Kidney epithelial cell (primary cell): Measurements from ENCODE around the gene TBX18. TPM values are rescaled to one million over a fixed set of nuclear protein-coding genes. Genes with fewer than 3 reads are reported as not detected.
A peak's percentile ranks its signal among the peaks of the same experiment; 100 is the strongest.

Experiments
- DNase-seq: peaks from one replicate; pipeline ENCODE4 v3.0.0-alpha.2; 2010; ENCODE audit warnings: low read depth
- H3K27me3 ChIP-seq: 2 replicates; pipeline ENCODE4 v1.6.0; 2011; ENCODE audit warnings: low read length; ENCODE audit not compliant: control insufficient read depth, insufficient read depth
- H3K36me3 ChIP-seq: 2 replicates; pipeline ENCODE4 v1.5.1; 2011; ENCODE audit warnings: low read length; ENCODE audit not compliant: control insufficient read depth, insufficient read depth
- H3K4me3 ChIP-seq: 2 replicates; pipeline ENCODE4 v1.5.1; 2011; ENCODE audit warnings: low read depth, mild to moderate bottlenecking, control low read depth, low read length
- CTCF ChIP-seq: IDR thresholded peaks from 2 replicates; pipeline ENCODE4 v1.5.1; 2011; ENCODE audit warnings: mild to moderate bottlenecking, moderate library complexity, low read length, control low read depth, inconsistent platforms; ENCODE audit not compliant: insufficient read depth, poor library complexity, severe bottlenecking
- total RNA-seq: library from RNA; depleted of rRNA; stranded (reverse); fragments of >200 nt; gene quantifications from 2 replicates; pipeline ENCODE4 v1.2.3, GENCODE V29; 2015

Gene TBX18
- total RNA-seq, 1 donor from 2014 or later = 0.46 TPM

DNA sequence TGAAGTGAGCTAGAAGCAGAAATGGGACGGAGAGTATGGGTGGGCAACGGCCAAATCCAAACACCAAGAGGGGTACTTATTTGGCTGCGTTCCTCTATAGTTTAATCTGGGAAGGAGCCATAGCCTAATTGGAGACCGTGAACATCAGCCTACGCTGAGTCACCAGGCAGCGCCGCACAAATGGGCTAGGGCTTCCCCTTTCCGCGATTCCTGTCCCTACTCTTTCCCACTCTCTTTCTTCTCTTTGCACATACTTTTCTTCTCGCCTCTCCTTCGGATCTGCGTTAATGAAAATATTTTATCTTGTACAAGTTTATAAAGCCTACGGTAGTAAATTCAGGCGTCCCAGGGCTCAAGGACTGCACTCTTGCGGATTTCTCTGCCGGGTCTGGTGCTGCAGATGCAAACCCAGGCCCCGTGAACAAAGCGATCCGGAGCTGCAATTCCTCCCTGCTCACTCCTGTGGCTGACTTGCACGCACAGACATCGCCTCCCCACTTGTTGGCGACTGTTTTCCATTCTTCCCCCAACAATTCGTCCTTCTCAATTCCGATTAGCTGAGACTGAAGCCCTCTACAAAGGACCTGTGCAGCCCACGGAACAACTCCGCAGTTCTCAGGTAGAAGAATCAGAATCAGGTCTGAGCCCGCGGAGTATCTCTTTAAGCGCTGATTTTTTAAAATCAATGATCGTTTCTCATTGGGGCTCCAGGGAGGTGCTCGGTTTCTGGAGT lies 4.2 kb upstream of the TBX18 start:
- Histone ChIP-seq H3K27me3 (peaks cover 69% of the 10 kb centered on the region), H3K36me3 (no peaks in the 10 kb centered on the region), H3K4me3 (no peak overlapping the region)
- DNase-seq = no peak
- no peak for TF ChIP-seq CTCF

DNA sequence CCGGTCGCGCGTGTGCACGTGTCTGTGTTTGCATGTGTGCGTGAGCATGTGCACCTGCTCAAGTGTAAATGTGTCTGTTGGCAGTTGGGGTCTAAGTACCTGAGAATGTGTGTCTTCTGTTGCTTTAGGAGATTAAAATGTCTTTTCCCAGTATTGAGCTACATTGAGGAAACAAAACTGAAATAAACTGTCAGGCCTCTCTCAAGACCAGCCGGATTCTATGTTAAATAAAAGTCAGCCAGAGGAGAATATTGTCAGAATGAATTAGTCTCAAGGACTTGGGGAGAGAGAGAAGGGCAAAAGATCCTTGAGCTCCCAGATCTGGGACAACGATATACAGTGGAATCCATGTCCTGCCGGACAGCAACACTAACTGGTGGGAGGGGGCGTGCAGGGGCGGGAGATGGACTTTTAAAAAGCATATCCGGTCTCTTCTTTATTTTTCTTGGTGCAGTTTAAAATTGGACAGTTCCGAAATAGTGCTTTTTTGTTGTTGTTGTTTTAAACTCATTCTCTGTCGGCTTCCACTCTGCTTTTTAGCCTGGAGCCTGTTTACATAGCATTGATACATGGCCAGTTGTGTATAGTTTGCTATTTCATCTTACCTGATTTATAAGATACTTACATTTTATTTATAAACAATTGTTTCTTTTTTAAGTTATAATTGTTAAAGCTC lies 3.3 kb upstream of the TBX18 start:
- TF ChIP-seq CTCF = no peak
- Histone ChIP-seq H3K4me3 (no peak overlapping the region), H3K27me3 (peaks cover 69% of the 10 kb centered on the region), H3K36me3 (no peaks in the 10 kb centered on the region)
- DNase-seq = no peak

DNA sequence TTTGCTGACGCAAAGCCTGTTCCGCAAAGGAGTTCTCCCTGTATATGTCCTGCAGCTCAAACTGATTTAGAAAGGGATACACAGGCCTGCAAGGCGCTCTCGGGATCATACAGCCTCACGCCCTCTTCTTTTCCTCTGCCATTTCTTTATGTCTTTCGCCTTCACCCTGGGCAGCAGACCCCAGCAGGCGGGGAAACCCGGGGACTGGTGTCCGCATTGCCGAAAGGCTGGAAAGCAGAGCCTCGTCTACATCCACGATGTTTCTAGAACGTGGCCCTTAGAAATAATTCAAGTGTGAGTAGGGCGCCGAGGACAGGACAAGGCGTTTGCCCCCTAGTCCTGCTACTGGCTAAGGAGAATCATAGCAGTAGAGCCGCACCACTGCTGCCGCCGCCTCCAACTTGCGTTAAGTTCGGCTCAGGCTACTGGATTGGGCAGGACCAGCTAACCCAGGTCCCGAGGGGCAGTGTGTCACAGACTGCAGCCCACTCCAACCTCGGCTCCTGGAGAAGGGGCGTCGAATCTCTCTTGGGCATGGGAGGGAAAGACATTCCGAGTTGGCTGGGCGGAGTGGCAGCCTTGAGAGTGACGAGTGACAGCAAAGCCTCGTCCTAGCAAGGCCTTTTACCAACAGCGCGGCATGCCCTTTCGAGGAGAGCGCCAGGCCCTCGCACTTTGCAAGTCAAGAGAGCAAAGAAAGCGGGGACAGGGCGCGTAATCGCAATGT lies 2.6 kb upstream of the TBX18 start:
- DNase-seq = no peak
- TF ChIP-seq CTCF = no peak
- H3K4me3 ChIP-seq = no peak overlapping the region
- H3K27me3 ChIP-seq = peaks cover 69% of the 10 kb centered on the region
- H3K36me3 ChIP-seq = no peaks in the 10 kb centered on the region

DNA sequence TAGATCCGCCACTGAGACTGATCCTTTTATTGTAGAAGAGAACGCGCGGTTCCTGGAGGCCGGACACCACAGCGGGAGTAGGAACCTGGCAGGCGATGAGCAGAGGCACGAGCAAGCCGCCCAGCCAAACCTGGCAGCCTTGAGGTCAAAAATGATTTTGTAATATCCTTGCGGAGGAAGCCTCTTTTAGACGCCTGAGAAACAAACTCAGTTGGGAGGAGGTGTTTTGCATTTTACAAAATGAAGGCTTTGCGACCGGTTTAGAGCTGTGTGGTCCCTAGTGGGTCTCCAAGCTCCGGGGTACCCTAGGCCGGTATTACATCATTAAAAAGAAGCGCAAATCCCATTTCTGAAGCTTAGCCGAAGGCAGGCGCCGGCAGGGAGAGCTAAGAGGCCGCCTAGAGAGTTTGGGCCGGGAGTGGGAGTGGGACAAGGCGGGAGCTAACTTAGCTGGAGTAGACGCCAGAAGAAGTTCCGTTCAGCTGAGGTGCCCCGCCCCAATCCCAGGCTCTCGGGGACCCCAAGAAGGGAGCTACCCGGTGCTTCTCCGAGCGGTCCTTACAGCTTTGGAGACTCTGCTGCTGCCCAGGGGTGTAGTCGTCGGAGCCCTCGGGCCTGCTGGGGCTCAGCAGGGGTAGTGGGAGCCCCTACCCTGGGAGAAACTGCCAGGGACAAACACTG lies 1.9 kb upstream of the TBX18 start:
- Histone ChIP-seq H3K4me3 (no peak overlapping the region), H3K36me3 (no peaks in the 10 kb centered on the region), H3K27me3 (peaks cover 64% of the 10 kb centered on the region)
- TF ChIP-seq CTCF = no peak
- no peak for DNase-seq

DNA sequence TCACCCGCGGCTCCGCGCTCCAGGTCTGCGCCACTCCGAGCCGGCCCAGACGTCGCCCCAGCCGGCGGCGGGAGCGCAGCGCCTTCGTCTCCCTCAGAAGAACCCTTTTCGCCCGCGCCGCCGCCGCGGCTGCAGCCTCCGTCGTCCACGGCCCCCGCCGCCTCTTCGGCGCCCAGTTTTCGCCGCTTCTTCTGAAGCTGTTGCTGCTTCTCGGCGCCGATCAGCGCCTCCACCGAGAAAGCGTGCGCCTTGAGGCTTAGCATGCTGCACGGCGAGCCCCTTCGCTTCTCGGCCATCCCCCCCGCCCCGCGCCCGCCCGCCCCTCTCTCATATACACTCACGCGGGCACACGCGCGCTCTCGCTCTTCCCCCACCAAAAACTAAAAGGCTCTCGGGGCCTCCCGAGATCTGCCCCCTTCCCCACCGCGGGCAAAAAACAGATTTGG lies 489 bp downstream of the TBX18 start:
- H3K36me3 ChIP-seq = no peaks in the 10 kb centered on the region
- TF ChIP-seq CTCF = no peak
- no peak for DNase-seq
- peak overlapping the region; percentile 65 for H3K4me3 ChIP-seq
- H3K27me3 ChIP-seq = peaks cover 54% of the 10 kb centered on the region
